GM12891 (cell line): ENCODE measurements around the gene UNC50.

Experiments used
- POLR2A ChIP-seq: IDR thresholded peaks from 2 replicates; pipeline ENCODE4 v1.6.1; 2011; ENCODE audit warnings: low read depth, low read length, control low read depth
- POLR2AphosphoS5 ChIP-seq: IDR thresholded peaks from 2 replicates; pipeline ENCODE4 v1.6.1; 2011; ENCODE audit warnings: low read depth, low read length, control low read depth

- TF ChIP-seq POLR2A (no peak), POLR2AphosphoS5 (no peak)
These were observed 48.1 kb upstream of the UNC50 start for GRCh38 chr2:98560256-98560771.
